GM12874 (cell line): Measurements from ENCODE around the gene PSMB4.

Source experiments
- TF ChIP-seq, protein P1 (sequence below): IDR thresholded peaks from 2 replicates; pipeline ENCODE4 v1.5.1; 2011; ENCODE audit warnings: low read depth, mild to moderate bottlenecking, control low read depth, low read length, moderate library complexity; ENCODE audit not compliant: insufficient read depth

Gene PSMB4

DNA sequence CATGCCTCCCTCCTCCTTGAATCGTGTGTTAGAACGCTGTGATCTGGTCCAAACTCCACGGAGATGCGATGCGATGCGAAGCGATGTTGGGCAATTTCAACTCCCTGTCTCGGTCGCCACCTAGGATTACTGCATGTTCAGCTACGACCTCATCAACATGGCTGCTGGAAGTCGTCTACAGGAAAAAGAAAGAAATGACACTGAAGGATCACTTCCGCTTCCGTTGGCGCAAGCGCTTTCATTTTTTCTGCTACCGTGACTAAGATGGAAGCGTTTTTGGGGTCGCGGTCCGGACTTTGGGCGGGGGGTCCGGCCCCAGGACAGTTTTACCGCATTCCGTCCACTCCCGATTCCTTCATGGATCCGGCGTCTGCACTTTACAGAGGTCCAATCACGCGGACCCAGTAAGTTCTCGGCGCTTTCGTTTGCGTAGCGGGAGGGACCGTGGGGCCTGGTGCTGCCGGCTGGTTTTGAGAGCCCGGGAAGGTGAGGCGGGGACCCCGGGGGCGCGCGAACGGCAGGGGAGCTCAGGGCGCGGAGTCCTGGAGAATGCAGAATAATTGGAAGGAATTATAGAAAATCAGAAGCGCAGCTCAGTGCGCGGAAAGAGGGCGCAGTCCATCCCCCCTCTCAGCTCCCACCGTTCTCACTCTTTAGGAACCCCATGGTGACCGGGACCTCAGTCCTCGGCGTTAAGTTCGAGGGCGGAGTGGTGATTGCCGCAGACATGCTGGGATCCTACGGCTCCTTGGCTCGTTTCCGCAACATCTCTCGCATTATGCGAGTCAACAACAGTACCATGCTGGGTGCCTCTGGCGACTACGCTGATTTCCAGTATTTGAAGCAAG is at the start of gene PSMB4:
Gene PSMB4, plus strand, starts transcription at position 250 of the 848 bp plus-strand sequence. Its CDS starts 15 bp downstream, at position 265.
- TF ChIP-seq, protein P1, sequence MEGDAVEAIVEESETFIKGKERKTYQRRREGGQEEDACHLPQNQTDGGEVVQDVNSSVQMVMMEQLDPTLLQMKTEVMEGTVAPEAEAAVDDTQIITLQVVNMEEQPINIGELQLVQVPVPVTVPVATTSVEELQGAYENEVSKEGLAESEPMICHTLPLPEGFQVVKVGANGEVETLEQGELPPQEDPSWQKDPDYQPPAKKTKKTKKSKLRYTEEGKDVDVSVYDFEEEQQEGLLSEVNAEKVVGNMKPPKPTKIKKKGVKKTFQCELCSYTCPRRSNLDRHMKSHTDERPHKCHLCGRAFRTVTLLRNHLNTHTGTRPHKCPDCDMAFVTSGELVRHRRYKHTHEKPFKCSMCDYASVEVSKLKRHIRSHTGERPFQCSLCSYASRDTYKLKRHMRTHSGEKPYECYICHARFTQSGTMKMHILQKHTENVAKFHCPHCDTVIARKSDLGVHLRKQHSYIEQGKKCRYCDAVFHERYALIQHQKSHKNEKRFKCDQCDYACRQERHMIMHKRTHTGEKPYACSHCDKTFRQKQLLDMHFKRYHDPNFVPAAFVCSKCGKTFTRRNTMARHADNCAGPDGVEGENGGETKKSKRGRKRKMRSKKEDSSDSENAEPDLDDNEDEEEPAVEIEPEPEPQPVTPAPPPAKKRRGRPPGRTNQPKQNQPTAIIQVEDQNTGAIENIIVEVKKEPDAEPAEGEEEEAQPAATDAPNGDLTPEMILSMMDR = peak; percentile 38

DNA sequence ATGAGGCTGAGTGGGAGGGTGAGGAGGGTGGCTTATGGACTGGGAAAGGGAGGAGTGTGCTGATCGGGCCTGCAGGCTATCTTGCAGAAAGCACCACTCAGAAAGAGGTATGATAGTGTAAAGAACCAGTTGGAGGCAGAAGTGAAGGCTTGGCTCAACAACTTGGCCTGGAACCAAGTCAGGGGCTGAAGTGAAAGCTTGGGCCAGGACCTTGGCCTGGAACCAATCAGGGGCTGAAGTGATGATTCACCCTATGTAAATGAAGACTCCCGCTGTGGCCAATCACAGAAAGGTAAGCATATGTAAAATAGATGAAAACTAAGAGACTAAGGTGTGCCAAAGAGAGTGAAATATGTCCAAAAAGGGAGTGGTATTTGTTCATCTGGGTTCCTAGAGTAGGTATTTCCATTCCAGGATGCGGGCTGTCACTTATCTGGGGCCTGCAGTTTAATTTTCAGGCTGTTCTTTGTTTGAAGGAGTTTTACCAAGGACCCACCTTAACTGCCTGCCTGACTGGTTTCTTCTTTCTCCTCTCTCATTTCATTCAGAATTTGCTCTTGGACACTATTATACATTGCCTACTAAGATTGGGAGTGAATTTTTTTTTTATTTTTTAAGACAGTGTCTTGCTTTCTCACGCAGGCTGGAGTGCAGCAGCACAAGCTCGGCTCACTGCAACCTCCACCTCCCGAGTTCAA is 47.2 kb upstream of the PSMB4 start:
- TF ChIP-seq, protein P1 = no peak

DNA sequence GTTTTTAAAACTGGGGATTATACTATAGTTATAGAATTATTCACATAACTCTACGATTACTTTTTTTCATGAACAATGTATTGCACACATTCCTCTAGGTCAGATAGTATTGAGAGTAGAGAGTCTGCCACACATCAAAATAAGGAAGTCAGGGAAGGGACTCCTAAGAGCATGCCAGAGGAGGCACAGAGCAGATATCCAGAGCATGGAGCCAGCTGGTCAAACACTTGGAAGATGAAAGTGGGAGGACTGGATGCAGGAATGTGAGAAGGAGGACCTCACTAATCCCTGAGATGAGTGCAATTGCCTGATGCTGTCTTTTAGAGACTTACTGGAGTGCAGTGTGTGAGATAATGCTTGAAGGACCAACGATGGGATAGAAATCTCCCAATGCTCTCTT is 42.7 kb upstream of the PSMB4 start:
- TF ChIP-seq, protein P1 = no peak

DNA sequence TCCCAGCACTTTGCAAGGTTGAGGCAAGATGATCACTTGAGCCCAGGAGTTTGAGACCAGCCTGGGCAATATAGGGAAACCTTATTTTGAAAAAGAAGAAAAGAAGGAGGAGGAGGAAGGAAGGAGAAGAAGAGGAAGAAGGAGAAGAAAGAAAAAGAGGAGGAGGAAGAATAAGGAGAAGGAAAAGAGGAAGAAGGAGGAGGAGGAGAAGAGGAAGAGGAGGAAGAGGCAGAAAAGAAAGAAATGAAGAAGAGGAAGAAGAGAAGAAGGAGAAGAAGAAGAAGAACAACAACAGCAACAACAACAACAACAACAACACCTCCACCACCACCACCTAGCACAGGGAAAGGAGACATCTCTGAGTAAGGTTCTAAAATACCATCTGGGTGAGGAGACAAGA is 37.5 kb upstream of the PSMB4 start:
- TF ChIP-seq, protein P1 = no peak

DNA sequence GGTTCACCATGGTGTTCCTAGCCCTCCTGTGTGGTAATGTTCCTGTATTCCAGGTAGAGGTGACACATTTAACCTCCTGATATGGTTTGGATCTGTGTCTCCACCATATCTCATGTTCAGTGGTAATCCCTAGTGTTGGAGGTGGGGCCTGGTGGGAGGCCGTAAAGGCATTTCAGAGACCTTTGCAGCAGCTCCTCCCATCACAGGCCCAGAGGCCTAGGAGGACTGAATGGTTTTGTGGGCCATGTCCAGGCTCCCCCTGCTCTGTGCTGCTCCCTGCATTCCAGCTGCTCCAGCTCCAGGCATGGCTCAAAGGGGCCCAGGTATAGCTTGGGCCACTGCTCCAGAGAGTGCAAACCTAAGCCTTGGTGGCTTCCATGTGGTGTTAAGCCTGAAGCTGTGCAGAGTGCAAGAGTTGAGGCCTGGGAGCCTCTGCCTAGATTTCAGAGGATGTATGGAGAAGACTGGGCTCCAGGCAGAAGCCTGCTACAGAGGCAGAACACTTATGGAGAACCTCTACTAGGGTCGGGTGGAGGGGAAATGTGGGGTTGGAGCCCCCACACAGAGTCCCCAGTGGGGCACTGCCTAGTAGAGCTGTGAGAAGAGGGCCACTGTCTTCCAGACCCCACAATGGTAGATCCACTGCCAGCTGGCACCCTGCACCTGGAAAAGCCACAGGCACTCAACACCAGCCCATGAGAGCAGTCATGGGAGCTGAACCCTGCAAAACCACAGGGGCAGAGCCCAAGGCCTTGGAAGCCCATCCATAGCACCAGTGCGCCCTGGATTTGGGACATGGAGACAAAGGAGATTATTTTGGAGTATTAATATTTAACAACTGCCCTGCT is 36.8 kb upstream of the PSMB4 start:
- TF ChIP-seq, protein P1 = no peak

DNA sequence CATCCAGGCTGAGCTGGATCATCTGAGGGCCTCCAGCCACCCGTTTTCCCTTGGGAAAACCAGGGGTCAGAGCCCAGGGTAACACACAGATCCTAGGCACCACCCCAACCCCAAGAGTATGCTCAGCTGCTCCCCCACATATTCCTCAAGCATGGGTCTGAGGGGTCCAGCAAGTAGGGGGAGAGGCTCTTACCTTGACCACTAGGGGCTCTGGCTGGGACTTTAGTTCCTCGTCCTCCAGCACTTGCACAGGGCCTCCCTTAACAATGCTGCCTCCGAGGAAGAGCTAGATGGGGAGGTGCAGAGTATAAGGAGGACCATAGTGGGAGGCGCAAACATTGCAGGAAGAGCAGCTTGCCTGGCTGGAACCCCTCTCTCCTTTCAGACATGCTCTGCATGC is 34.4 kb upstream of the PSMB4 start:
- TF ChIP-seq, protein P1 = 0 out of 2 replicates have a peak, but pooled peaks have one; percentile 9
